ENCODE results near the gene RPL36AL. TPM values are rescaled to one million over a fixed set of nuclear protein-coding genes. Genes with fewer than 3 reads are reported as not detected.
"Not testable (repeated sequence)": the region's sequence is repeated elsewhere in the genome, so short reads cannot be mapped to it uniquely, and the experiment has no call there.

The RPL36AL gene
- 100 to 1,000 TPM; 169 to 352 (median 270) TPM for total RNA-seq

DNA sequence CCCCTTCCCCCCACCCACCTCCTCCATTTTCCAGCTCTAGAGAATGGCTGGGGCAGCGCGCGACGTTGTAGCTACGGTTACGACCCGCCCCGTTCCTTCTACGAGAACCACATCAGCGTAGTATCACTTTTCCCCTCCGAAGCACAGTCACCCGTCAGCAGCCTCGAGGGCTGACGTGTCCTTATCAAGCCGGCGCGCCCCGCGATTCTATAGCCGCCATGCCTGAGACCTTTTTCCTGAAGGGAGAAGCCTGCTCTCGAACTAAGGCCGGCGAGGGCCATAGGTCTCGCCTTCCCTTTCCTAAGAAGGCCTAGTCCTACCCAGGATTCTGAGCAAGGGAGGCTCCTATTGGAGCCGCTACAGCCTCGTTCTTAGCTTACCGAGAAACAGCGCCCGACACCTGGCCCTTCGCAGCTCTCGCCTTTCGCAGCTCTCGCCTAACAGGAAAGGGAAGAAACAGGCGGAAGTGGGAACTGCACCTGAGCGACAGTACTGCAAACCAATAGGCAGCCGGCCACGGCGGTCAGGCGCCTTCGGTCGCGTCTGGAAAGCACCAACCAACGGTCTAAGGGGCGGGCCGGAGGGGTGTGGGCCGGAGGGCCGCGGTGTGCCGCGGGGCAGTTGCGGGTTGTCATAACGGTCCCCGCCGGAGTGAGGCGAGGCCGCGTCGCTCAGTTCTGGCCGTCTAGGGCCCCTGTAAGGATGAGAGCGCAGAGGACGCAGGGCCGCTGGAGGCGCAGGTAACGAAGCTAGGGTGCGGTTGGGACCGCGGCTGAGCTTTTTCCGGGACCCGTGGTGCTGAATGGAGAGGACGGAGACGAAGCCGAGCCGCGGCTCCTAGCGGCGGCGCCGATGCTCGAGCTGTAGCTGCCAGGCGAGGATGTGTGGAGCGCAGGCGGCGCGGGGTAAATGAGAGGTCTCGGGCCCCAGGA is at the start of gene RPL36AL, which contains the start of gene MGAT2:
Gene RPL36AL (minus strand): TSS at position 445 of the 932 bp plus-strand sequence. CDS start 1,522 bp downstream, outside the sequence.
Gene MGAT2 (plus strand): TSS at position 618 of the 932 bp plus-strand sequence. CDS start 470 bp downstream, outside the sequence.
- ATAC-seq = peak; percentile 100
- Histone ChIP-seq H3K36me3 (peaks cover 0 to 39% of the 10 kb centered on the region in 2 donors), H3K27me3 (no peaks in the 10 kb centered on the region), H3K4me3 (peak within 1 kb of the TSS; percentile 78 to 86), H3K9me3 (no peaks in the 10 kb centered on the region), H3K27ac (peak within 1 kb of the TSS; percentile 89 to 95 (median 92)), H3K4me1 (peaks cover 5 to 59% (median 21%) of the 10 kb centered on the region in 3 donors)
- TF ChIP-seq POLR2A (IDR thresholded peaks at IDR 0.05) (peak; percentile 92 to 93), POLR2AphosphoS5 (IDR thresholded peaks at IDR 0.05) (peak; percentile 98), EP300 (IDR thresholded peaks at IDR 0.05) (no peak)
- TF ChIP-seq, protein P1, sequence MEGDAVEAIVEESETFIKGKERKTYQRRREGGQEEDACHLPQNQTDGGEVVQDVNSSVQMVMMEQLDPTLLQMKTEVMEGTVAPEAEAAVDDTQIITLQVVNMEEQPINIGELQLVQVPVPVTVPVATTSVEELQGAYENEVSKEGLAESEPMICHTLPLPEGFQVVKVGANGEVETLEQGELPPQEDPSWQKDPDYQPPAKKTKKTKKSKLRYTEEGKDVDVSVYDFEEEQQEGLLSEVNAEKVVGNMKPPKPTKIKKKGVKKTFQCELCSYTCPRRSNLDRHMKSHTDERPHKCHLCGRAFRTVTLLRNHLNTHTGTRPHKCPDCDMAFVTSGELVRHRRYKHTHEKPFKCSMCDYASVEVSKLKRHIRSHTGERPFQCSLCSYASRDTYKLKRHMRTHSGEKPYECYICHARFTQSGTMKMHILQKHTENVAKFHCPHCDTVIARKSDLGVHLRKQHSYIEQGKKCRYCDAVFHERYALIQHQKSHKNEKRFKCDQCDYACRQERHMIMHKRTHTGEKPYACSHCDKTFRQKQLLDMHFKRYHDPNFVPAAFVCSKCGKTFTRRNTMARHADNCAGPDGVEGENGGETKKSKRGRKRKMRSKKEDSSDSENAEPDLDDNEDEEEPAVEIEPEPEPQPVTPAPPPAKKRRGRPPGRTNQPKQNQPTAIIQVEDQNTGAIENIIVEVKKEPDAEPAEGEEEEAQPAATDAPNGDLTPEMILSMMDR (IDR thresholded peaks at IDR 0.05) = peak in 3 of 4 experiments; percentile 21 to 52 (median 32)
- 0% methylated on average over 26 of the region's 85 CpGs; no CpG with 5 or more reads in 1 of the 2 donors for WGBS, 2 donors (ENCODE audit: low coverage in 1 of 2)

DNA sequence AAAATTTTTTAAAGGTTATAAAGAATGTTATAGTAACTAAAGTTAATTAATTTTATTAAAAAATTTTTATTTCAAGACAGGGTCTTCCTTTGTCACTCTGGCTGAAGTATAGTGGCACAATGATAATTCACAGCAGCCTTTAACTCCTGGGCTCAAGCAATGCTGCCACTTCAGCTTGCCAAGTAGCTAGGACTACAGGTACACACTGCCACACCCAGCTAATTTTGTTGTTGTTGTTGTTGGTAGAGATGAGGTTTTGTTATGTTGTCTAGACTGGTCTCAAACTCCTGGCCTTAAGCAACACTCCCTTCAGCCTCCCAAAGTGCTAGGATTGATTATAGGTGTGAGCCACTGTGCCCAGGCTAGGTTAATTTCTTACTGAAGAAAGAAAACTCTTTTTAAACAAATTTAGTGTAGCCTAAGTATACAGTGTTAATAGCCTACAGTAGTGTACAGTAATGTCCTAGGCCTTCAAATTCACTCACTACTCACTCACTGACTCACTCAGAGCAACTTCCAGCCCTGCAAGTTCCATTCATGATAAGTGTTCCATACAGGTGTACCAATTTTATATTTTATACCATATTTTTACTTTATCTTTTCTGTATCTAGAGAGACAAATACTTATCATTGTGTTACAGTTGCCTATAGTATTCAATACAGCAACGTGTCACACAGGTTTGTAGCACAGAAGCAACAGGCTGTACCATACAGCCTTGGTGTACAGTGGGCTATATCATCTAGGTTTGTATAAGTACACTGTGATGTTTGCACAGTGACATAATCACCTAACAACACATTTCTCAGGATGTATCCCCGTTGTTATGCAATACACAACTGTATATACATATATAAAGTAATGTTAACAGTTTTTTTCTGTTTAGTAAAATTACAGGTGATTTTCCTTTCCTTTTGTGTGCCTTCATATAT is 39.4 kb upstream of the RPL36AL start:
- WGBS, 2 donors (ENCODE audit: low coverage in 1 of 2) = 77 to 94% methylated on average over 2 of the region's 2 CpGs
- TF ChIP-seq EP300 (IDR thresholded peaks at IDR 0.05) (no peak), POLR2A (IDR thresholded peaks at IDR 0.05) (no peak), POLR2AphosphoS5 (IDR thresholded peaks at IDR 0.05) (no peak)
- TF ChIP-seq, protein P1 (IDR thresholded peaks at IDR 0.05) = no peak
- Histone ChIP-seq H3K27ac (no peak overlapping the region), H3K9me3 (no peaks in the 10 kb centered on the region), H3K27me3 (no peaks in the 10 kb centered on the region), H3K4me1 (no peaks in the 10 kb centered on the region), H3K4me3 (no peak overlapping the region), H3K36me3 (no peaks in the 10 kb centered on the region)
- no peak for ATAC-seq

DNA sequence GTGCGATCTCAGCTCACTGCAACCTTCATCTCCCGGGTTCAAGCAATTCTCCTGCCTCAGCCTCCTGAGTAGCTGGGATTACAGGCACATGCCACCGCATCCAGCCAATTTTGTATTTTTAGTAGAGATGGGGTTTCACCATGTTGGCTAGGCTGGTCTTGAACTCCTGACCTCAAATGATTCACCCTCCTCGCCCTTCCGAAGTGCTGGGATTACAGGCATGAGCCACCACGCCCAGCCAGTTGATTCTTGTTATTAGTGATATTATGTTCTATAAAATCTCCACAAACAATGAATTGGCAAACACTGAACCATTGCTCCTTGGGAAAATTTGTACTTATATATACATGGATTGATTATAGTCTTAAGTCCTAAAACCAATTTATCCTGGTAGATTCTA is 37.1 kb upstream of the RPL36AL start:
- ATAC-seq, H3K27ac ChIP-seq, H3K4me1 ChIP-seq, H3K9me3 ChIP-seq, H3K36me3 ChIP-seq, H3K27me3 ChIP-seq, H3K4me3 ChIP-seq: not testable (repeated sequence)
- WGBS, 2 donors (ENCODE audit: low coverage in 1 of 2) = 93 to 98% methylated on average over 5 to 6 of the region's 6 CpGs

DNA sequence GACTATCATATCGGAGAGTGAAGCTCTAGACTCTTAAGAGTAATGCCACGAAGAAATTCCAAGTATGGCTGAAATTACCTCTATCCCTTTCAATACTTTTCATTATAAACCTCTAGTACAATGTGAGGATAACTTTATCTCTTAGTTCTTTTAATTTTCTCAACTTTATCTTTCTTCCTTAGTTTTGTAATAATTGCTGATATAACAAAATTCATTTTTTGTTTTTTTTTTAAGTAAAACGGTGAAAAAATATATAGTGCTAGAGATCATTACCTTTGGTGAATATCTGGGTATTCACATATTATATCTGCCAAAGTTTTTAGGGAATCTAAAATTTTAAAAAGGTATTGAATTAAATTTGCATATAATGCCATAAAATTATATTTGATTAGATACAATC is 34.1 kb upstream of the RPL36AL start:
- WGBS, 2 donors (ENCODE audit: low coverage in 1 of 2) = 92 to 94% methylated on average over 3 of the region's 3 CpGs
- Histone ChIP-seq H3K4me1 (no peaks in the 10 kb centered on the region), H3K9me3 (no peaks in the 10 kb centered on the region), H3K27ac (no peak overlapping the region), H3K4me3 (no peak overlapping the region), H3K36me3 (no peaks in the 10 kb centered on the region), H3K27me3 (no peaks in the 10 kb centered on the region)
- no peak for ATAC-seq
- no peak for TF ChIP-seq POLR2AphosphoS5 (IDR thresholded peaks at IDR 0.05)
- no peak for TF ChIP-seq EP300 (IDR thresholded peaks at IDR 0.05)

DNA sequence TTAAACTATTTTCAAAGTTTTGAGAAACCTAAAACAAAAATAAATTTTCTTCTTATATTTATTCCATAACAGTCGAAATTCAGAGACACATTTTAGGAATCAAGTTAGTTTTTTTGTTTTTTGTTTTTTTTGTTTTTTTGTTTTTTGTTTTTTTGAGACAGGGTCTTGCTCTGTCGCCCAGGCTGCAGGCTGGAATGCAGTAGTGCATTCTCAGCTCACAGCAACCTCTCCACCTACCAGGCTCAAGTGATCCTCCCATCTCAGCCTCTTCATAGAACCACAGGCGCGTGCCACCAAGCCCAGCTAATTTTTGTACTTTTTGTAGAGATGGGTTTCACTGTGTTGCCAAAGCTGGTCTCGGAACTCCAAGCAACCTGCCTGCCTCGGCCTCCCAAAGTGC is 33.1 kb upstream of the RPL36AL start:
- H3K4me1 ChIP-seq = no peaks in the 10 kb centered on the region
- TF ChIP-seq EP300 (IDR thresholded peaks at IDR 0.05) = no peak
- TF ChIP-seq POLR2AphosphoS5 (IDR thresholded peaks at IDR 0.05) = no peak
- no peak for TF ChIP-seq POLR2A (IDR thresholded peaks at IDR 0.05)
- TF ChIP-seq, protein P1 (IDR thresholded peaks at IDR 0.05) = no peak
- no peaks in the 10 kb centered on the region for H3K27me3 ChIP-seq
- ATAC-seq = no peak
- 96% methylated on average over 4 to 6 of the region's 6 CpGs for WGBS, 2 donors (ENCODE audit: low coverage in 1 of 2)
- no peaks in the 10 kb centered on the region for H3K9me3 ChIP-seq
- no peak overlapping the region for H3K4me3 ChIP-seq
- H3K36me3 ChIP-seq = no peaks in the 10 kb centered on the region
- H3K27ac ChIP-seq = no peak overlapping the region
